Bronchial epithelial cell (primary cell): Measurements from ENCODE around the gene EBLN2. TPM values are rescaled to one million over a fixed set of nuclear protein-coding genes. Genes with fewer than 3 reads are reported as not detected.

Experiments
- DNase-seq: peaks from one replicate; pipeline ENCODE4 v3.0.0-alpha.2; 2010; ENCODE audit warnings: low read depth
- FAIRE-seq: peaks from 2 replicates; lab custom pipeline; 2011; peaks lifted over from hg19 to GRCh38; lab: Jason Lieb, UNC
- H3K27me3 ChIP-seq: 2 replicates; pipeline ENCODE4 v1.5.1; 2011; ENCODE audit warnings: low read length; ENCODE audit not compliant: control insufficient read depth, insufficient read depth
- H3K36me3 ChIP-seq: 2 replicates; pipeline ENCODE4 v1.5.1; 2011; ENCODE audit warnings: low read length; ENCODE audit not compliant: control insufficient read depth, insufficient read depth
- H3K4me3 ChIP-seq: 2 replicates; pipeline ENCODE4 v1.5.1; 2011; ENCODE audit warnings: mild to moderate bottlenecking, low read depth, low read length, control low read depth
- total RNA-seq: library from RNA; depleted of rRNA; stranded (reverse); fragments of >200 nt; gene quantifications from 2 replicates; pipeline ENCODE4 v1.2.1, GENCODE V29; 2014
- TF ChIP-seq, protein P1 (sequence below): IDR thresholded peaks from 2 replicates; pipeline ENCODE4 v1.5.1; 2011; ENCODE audit warnings: mild to moderate bottlenecking, moderate library complexity, low read length, control low read depth, inconsistent platforms; ENCODE audit not compliant: insufficient read depth, severe bottlenecking

EBLN2 gene
- total RNA-seq, 1 donor from 2014 or later, result 5.3 TPM

DNA sequence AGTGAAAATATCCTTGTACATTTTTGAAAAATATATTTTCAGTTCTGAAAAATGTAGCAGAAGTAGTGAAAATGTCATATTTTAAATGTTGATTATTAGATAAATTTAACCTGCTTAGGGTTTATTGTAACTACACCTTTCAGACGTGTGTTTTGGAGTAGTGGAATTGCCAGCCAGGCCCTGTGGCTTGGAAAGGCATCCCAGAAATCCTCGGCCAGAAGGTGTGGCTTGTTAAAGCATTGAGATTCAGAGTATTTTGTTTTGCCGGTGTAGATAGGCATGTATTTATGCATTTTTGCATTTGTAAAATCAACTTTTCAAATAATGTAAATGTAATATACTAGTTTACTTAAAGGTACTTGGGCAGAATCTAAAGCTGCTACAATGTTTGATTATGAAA is 7.0 kb downstream of the EBLN2 start:
- FAIRE-seq (no peak), DNase-seq (no peak)
- TF ChIP-seq, protein P1, sequence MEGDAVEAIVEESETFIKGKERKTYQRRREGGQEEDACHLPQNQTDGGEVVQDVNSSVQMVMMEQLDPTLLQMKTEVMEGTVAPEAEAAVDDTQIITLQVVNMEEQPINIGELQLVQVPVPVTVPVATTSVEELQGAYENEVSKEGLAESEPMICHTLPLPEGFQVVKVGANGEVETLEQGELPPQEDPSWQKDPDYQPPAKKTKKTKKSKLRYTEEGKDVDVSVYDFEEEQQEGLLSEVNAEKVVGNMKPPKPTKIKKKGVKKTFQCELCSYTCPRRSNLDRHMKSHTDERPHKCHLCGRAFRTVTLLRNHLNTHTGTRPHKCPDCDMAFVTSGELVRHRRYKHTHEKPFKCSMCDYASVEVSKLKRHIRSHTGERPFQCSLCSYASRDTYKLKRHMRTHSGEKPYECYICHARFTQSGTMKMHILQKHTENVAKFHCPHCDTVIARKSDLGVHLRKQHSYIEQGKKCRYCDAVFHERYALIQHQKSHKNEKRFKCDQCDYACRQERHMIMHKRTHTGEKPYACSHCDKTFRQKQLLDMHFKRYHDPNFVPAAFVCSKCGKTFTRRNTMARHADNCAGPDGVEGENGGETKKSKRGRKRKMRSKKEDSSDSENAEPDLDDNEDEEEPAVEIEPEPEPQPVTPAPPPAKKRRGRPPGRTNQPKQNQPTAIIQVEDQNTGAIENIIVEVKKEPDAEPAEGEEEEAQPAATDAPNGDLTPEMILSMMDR, result no peak
- Histone ChIP-seq H3K36me3 (no peaks in the 10 kb centered on the region), H3K27me3 (no peaks in the 10 kb centered on the region), H3K4me3 (no peak overlapping the region)

DNA sequence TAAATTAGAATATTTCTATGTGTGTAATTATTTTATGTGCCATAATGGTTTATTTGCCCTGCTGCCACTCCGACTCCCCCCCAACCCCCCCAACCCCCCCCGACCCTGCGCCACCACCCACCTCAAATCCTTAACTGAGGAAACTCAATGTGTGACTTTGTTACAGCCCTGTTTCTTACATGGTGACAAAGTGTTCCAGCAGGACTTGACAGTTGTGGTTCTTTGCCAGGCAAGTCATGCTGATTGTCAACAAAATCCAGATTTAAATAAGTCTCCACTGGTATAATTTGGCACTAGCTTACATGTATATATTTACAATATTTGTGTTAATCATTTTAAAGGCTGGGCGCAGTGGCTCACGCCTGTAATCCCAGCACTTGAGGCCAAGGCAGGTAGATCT is 7.7 kb downstream of the EBLN2 start:
- FAIRE-seq (no peak), DNase-seq (no peak)
- no peaks in the 10 kb centered on the region for H3K36me3 ChIP-seq
- TF ChIP-seq, protein P1, result no peak
- no peak overlapping the region for H3K4me3 ChIP-seq
- H3K27me3 ChIP-seq, result no peaks in the 10 kb centered on the region

DNA sequence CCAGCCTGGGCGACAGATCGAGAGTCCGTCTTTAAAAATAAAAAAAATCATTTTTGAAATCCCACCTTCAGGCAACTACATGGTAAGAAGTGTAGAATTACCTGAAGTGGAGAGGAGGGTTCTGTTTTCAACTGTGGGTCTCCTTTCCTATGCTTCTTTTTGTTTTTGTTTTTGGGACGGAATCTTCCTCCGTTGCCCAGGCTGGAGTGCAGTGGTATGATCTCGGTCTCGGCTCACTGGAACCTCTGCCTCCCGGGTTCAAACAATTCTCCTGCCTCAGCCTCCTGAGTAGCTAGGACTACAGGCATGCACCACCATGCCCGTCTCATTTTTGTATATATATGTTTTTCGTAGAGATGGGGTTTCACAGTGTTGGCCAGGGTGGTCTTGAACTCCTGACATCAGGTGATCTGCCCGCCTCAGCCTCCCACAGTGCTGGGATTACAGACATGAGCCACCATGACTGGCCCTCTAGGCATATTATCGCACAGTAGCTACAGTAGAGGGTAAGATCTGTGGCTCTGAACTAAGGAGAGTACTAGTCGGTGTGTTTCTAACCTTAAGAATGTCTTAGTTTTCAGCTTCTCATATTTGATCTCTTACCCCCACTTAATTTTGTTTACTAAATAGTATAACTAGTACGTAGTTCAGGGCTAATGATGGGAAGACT is 8.5 kb downstream of the EBLN2 start:
- TF ChIP-seq, protein P1, result no peak
- H3K36me3 ChIP-seq, result no peaks in the 10 kb centered on the region
- no peak overlapping the region for H3K4me3 ChIP-seq
- no peak for FAIRE-seq
- no peaks in the 10 kb centered on the region for H3K27me3 ChIP-seq
- DNase-seq, result no peak

DNA sequence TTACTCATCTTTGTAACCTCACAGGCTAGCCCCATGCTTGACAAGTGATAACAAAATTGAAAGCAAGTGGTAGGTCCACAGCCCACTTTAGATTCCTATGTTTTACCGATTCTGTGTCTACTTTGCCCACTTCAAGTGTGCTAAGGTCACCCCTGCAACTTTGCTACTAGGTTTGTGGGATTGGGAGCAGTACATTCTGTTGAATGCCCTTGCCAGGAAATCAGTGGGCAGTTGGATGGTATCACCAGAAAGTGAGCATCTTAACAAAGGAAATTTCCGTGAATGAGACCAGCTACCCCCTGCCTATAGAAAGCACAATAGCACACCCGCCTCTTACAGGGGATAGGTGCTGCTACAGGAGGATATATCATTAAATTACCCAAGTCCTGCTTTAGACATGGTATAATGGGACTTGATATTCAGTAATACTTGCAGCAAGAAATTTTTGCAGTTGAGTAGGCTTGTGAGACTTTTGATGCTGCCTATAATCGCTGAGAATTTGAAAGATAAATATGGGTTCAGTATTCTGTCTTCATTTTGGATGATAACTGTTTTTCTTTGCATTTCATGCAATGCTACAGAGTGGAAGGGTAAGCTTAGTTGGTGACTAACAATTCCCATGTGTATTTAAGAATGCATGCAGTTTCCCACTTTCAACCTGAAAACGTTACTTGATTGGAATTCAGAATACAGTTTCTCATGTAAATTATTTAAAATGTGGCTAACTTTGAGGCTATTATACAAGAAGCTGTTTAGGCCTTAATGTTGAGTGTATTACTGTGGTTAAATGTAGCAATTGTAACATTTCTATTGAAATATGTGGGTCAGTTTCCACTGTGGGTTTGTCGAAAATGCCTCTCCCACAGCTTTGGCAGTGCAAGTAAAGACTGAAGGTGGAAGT is 9.5 kb downstream of the EBLN2 start:
- Histone ChIP-seq H3K27me3 (no peaks in the 10 kb centered on the region), H3K36me3 (no peaks in the 10 kb centered on the region), H3K4me3 (no peak overlapping the region)
- FAIRE-seq, result no peak
- no peak for DNase-seq
- TF ChIP-seq, protein P1, result no peak

DNA sequence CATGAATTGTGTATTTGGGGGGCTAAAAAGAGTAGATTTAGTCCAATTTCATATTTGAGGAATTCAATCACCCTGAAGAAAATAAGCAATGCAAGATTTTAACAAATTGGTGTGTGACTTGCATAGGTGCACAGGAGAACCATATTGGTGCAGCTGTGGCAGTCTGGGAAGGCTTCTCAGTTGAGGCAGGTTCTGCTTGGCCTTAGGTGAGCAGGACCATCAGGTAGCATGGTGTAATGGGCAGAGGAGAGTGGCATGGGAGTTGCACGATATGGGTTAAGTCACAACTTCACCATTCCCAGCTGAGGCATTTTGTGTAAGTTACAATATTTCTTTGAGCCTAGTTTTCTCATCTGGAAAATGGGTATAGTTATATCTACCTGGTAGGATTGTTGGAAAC is 10.5 kb downstream of the EBLN2 start:
- no peaks in the 10 kb centered on the region for H3K36me3 ChIP-seq
- TF ChIP-seq, protein P1, result no peak
- DNase-seq (no peak), FAIRE-seq (no peak)
- no peak overlapping the region for H3K4me3 ChIP-seq
- no peaks in the 10 kb centered on the region for H3K27me3 ChIP-seq
